ENCODE measurements around the gene RWDD1.

The RWDD1 gene

GRCh38 chr6:116564921-116565872, 6.1 kb upstream of the RWDD1 start:
- H3K9me3 ChIP-seq (ENCODE audit: severe bottlenecking) = no peaks in the 10 kb centered on the region
- TF ChIP-seq CTCF (IDR thresholded peaks at IDR 0.05; ENCODE audit: low read depth, low read length) = no peak
- H3K4me3 ChIP-seq (ENCODE audit: low read depth, low read length) = no peak overlapping the region
- no peak for DNase-seq
- no peaks in the 10 kb centered on the region for H3K36me3 ChIP-seq
- no peaks in the 10 kb centered on the region for H3K27me3 ChIP-seq (ENCODE audit: insufficient read depth, low read depth, severe bottlenecking)
- H3K27ac ChIP-seq = no peak overlapping the region

- Histone ChIP-seq H3K9me3 (ENCODE audit: severe bottlenecking) (no peaks in the 10 kb centered on the region), H3K27me3 (ENCODE audit: insufficient read depth, low read depth, severe bottlenecking) (no peaks in the 10 kb centered on the region), H3K4me3 (ENCODE audit: low read depth, low read length) (no peak overlapping the region), H3K36me3 (peaks cover 6% of the 10 kb centered on the region; the same call in 1 of the 2 replicates), H3K27ac (no peak overlapping the region)
- DNase-seq = no peak
- no peak for TF ChIP-seq CTCF (IDR thresholded peaks at IDR 0.05; ENCODE audit: low read depth, low read length)
Measured at GRCh38 chr6:116568111-116568510, 3.2 kb upstream of the RWDD1 start.

DNA sequence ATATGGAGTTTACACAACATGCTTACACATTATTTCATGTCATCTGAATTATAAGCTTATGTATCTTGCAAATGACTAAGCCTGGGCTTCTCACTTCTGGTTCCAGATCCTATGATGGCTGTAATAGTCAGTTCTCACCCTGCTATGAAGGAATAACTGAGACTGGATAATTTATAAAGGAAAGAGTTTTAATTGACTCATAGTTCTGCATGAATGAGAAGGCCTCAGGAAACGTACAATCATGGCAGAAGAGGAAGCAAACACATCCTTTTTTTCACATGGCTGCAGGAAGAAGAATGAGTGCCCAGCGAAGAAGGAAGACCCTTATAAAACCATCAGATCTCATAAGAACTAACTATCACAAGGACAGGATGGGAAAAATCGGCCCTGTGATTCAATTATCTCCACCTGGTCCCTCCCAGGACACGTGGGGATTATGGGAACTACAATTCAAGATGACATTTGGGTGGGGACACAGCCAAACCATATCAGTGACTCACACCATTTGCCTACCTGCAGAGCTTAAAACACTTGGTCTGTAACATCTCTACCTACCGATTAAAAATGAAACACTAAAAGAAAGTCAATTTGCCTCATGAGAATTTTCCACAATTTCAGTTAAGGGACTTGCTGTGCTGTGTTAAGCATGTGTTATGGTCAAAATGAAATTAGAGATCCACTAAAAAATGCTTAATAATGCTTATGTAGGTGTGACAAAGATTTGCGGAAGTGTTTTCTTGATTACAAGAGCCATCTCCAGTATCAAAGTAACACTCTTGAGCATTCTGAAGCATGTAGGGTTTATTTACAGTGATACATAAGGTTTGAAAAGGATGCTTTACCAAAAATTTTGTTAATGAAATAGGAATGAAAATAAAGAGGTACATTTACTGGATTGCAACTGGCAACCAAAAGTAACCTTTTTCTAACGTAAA, 2.2 kb upstream of the RWDD1 start:
- no peak for TF ChIP-seq CTCF (IDR thresholded peaks at IDR 0.05; ENCODE audit: low read depth, low read length)
- peaks cover 12% of the 10 kb centered on the region for H3K36me3 ChIP-seq
- H3K9me3 ChIP-seq (ENCODE audit: severe bottlenecking) = no peaks in the 10 kb centered on the region
- no peak for DNase-seq
- H3K4me3 ChIP-seq (ENCODE audit: low read depth, low read length) = no peak overlapping the region
- H3K27ac ChIP-seq = no peak overlapping the region
- H3K27me3 ChIP-seq (ENCODE audit: insufficient read depth, low read depth, severe bottlenecking) = no peaks in the 10 kb centered on the region

GRCh38 chr6:116571683-116572000, 338 bp downstream of the RWDD1 start:
- H3K27ac ChIP-seq = peak overlapping the region; percentile 94
- H3K36me3 ChIP-seq = peaks cover 35% of the 10 kb centered on the region
- no peak for DNase-seq
- TF ChIP-seq CTCF (IDR thresholded peaks at IDR 0.05; ENCODE audit: low read depth, low read length) = no peak
- no peaks in the 10 kb centered on the region for H3K27me3 ChIP-seq (ENCODE audit: insufficient read depth, low read depth, severe bottlenecking)
- peak overlapping the region; percentile 79 for H3K4me3 ChIP-seq (ENCODE audit: low read depth, low read length)
- no peaks in the 10 kb centered on the region for H3K9me3 ChIP-seq (ENCODE audit: severe bottlenecking)

GRCh38 chr6:116572162-116572561, 858 bp downstream of the RWDD1 start:
- peak; percentile 45 for DNase-seq
- no peak for TF ChIP-seq CTCF (IDR thresholded peaks at IDR 0.05; ENCODE audit: low read depth, low read length)
- H3K36me3 ChIP-seq = peaks cover 39% of the 10 kb centered on the region
- H3K27me3 ChIP-seq (ENCODE audit: insufficient read depth, low read depth, severe bottlenecking) = no peaks in the 10 kb centered on the region
- H3K9me3 ChIP-seq (ENCODE audit: severe bottlenecking) = no peaks in the 10 kb centered on the region
- peak overlapping the region; percentile 94 for H3K27ac ChIP-seq
- peak overlapping the region; percentile 79 for H3K4me3 ChIP-seq (ENCODE audit: low read depth, low read length)
